B cell (primary cell): ENCODE measurements around the gene PLEKHN1. TPM values are rescaled to one million over a fixed set of nuclear protein-coding genes. Genes with fewer than 3 reads are reported as not detected.

ENCODE experiments used
- ATAC-seq: fragments of 200-7000 bp; cut with Tn5 transposase; one replicate; pipeline ENCODE4 v1.10.0; 2021; ENCODE audit warnings: low read depth, mild to moderate bottlenecking, moderate number of reproducible peaks, moderate library complexity
- CTCF ChIA-PET: fragments of 350-600 bp; sonication (Branson Sonifier 250); formaldehyde crosslinking; loops from one replicate; lab custom pipeline; 2021; ENCODE audit warnings: antibody characterized with exemption, inconsistent platforms; lab: Charles Lee
- POLR2A ChIA-PET: fragments of 350-600 bp; sonication (Branson Sonifier 250); formaldehyde crosslinking; loops from one replicate; lab custom pipeline; 2021; ENCODE audit warnings: antibody characterized with exemption; lab: Charles Lee
- DNase-seq: peaks from one replicate; pipeline ENCODE4 v3.0.0; 2013
- H2AFZ ChIP-seq: 2 replicates; pipeline ENCODE4 v1.6.1; 2012; ENCODE audit warnings: mild to moderate bottlenecking, low read depth, low read length; ENCODE audit not compliant: insufficient read depth, poor library complexity, severe bottlenecking
- H3K27ac ChIP-seq, 2 donors: 1 replicate in 1 of 2; 2 replicates in 1 of 2; pipeline ENCODE4 v1.5.1; 2012 to 2013; ENCODE audit warnings: low read length in 2 of 2, mild to moderate bottlenecking in 2 of 2, moderate library complexity in 1 of 2
- H3K27me3 ChIP-seq, 4 experiments: fragments of 200-600 bp in 1 of 4; sonication (generic) in 1 of 4; replicated peaks in 1 of 4; 1 replicate in 2 of 4; 2 replicates in 2 of 4; pipeline versions ENCODE4 v1.6.1 to v1.7.0; 2013 to 2016; ENCODE audit warnings: low read length in 3 of 4, mild to moderate bottlenecking in 2 of 4, mixed read lengths in 1 of 4, moderate library complexity in 1 of 4; ENCODE audit not compliant: insufficient read depth in 4 of 4, control insufficient read depth in 3 of 4; ENCODE audit errors: control extremely low read depth in 1 of 4
- H3K36me3 ChIP-seq, 2 experiments: replicated peaks in 1 of 2; 1 replicate in 1 of 2; 2 replicates in 1 of 2; pipeline versions ENCODE4 v1.6.1 to v1.7.1; 2013; ENCODE audit warnings: low read length in 1 of 2; ENCODE audit not compliant: insufficient read depth in 2 of 2, control insufficient read depth in 1 of 2; ENCODE audit errors: control extremely low read depth in 1 of 2, extremely low read depth in 1 of 2
- H3K4me1 ChIP-seq, 2 donors: fragments of 200-600 bp in 1 of 2; sonication (generic) in 1 of 2; 1 replicate in 1 of 2; 2 replicates in 1 of 2; pipeline versions ENCODE4 v1.5.1 to v1.6.1; 2013 to 2017; ENCODE audit warnings: low read length in 2 of 2; ENCODE audit not compliant: control insufficient read depth in 2 of 2, insufficient read depth in 2 of 2
- H3K4me2 ChIP-seq: replicated peaks from 2 replicates; pipeline ENCODE3; 2012; ENCODE audit warnings: mild to moderate bottlenecking, low read depth, low read length; ENCODE audit not compliant: poor library complexity, severe bottlenecking
- H3K4me3 ChIP-seq, 5 experiments: fragments of 200-600 bp in 1 of 5; sonication (generic) in 1 of 5; 1 replicate in 3 of 5; 2 replicates in 2 of 5; pipeline versions ENCODE4 v1.5.1 to v1.7.0; 2011 to 2016; ENCODE audit warnings: low read length in 4 of 5, mild to moderate bottlenecking in 4 of 5, low read depth in 2 of 5, control low read depth in 1 of 5, moderate library complexity in 1 of 5; ENCODE audit not compliant: insufficient read depth in 1 of 5; ENCODE audit errors: control extremely low read depth in 1 of 5, extremely low read depth in 1 of 5
- H3K79me2 ChIP-seq: fragments of 200-600 bp; sonication (generic); one replicate; pipeline ENCODE4 v1.6.0; 2016; ENCODE audit warnings: low read length; ENCODE audit not compliant: control insufficient read depth, insufficient read depth
- H3K9ac ChIP-seq: fragments of 200-600 bp; sonication (generic); 2 replicates; pipeline ENCODE4 v1.6.1; 2017; ENCODE audit warnings: mild to moderate bottlenecking, low read length, moderate library complexity
- H3K9me3 ChIP-seq, 3 donors: one replicate each; pipeline versions ENCODE4 v1.6.1 to v1.7.1; 2013; ENCODE audit warnings: low read length in 2 of 3; ENCODE audit not compliant: control insufficient read depth in 2 of 3, insufficient read depth in 1 of 3; ENCODE audit errors: control extremely low read depth in 1 of 3
- H4K20me1 ChIP-seq: 2 replicates; pipeline ENCODE4 v1.6.0; 2012; ENCODE audit warnings: mild to moderate bottlenecking, low read length; ENCODE audit not compliant: insufficient read depth, control insufficient read depth, poor library complexity, severe bottlenecking
- H3K27ac Mint-ChIP-seq: one replicate; pipeline ENCODE4 v1.8.0; 2021; ENCODE audit warnings: mixed read lengths
- H3K27me3 Mint-ChIP-seq: one replicate; pipeline ENCODE4 v1.8.0; 2021; ENCODE audit warnings: mixed read lengths
- H3K4me1 Mint-ChIP-seq: one replicate; pipeline ENCODE4 v1.8.0; 2021; ENCODE audit warnings: mixed read lengths
- H3K4me3 Mint-ChIP-seq: one replicate; pipeline ENCODE4 v1.8.0; 2021; ENCODE audit warnings: mixed read lengths
- H3K9me3 Mint-ChIP-seq: one replicate; pipeline ENCODE4 v1.8.0; 2022; ENCODE audit warnings: mixed read lengths; ENCODE audit not compliant: insufficient read depth
- EZH2 ChIP-seq: IDR thresholded peaks from 2 replicates; pipeline ENCODE4 v1.6.1; 2012; ENCODE audit warnings: borderline replicate concordance, low read depth, mild to moderate bottlenecking, moderate library complexity, low read length; ENCODE audit not compliant: insufficient read depth, poor library complexity, severe bottlenecking
- WGBS: methylation state at CpG from one replicate; pipeline ENCODE4 v1.1.5; 2013; ENCODE audit warnings: missing lambda C conversion rate; ENCODE audit not compliant: insufficient coverage; 5-methylcytosine and 5-hydroxymethylcytosine counted together
- intact Hi-C: fragments of 100-400 bp; cut with micrococcal nuclease; formaldehyde crosslinking; loops from one replicate; pipeline ENCODE4 v1.10.0; 2022
- polyA plus RNA-seq: library from polyadenylated mRNA; depleted of rRNA; stranded (reverse); fragments of >200 nt; gene quantifications from 2 replicates; pipeline ENCODE4 v1.2.3, GENCODE V29; 2012
- small RNA-seq: library from RNA; depleted of rRNA; stranded (forward); fragments of <200 nt; gene quantifications from one replicate; pipeline ENCODE3, GENCODE V24; 2012; ENCODE audit warnings: low replicate concordance, low read depth; ENCODE audit not compliant: insufficient read length
- total RNA-seq, 2 donors: library from RNA; stranded (reverse); fragments of 120-200 nt in 1 of 2; gene quantifications; 1 replicate in 1 of 2; 2 replicates in 1 of 2; pipeline versions ENCODE4 v1.2.3 to v1.2.4, GENCODE V29; 2013 to 2022
- TF ChIP-seq, protein P1 (sequence below): fragments of 200-600 bp; IDR thresholded peaks from one replicate; pipeline ENCODE4 v1.8.0; 2022; ENCODE audit warnings: antibody characterized with exemption, mild to moderate bottlenecking

Gene PLEKHN1
- total and polyA plus RNA-seq, 2 donors (not counting 1 experiment from before 2014, with no cell fraction given): 0.36 to 1.1 TPM

DNA sequence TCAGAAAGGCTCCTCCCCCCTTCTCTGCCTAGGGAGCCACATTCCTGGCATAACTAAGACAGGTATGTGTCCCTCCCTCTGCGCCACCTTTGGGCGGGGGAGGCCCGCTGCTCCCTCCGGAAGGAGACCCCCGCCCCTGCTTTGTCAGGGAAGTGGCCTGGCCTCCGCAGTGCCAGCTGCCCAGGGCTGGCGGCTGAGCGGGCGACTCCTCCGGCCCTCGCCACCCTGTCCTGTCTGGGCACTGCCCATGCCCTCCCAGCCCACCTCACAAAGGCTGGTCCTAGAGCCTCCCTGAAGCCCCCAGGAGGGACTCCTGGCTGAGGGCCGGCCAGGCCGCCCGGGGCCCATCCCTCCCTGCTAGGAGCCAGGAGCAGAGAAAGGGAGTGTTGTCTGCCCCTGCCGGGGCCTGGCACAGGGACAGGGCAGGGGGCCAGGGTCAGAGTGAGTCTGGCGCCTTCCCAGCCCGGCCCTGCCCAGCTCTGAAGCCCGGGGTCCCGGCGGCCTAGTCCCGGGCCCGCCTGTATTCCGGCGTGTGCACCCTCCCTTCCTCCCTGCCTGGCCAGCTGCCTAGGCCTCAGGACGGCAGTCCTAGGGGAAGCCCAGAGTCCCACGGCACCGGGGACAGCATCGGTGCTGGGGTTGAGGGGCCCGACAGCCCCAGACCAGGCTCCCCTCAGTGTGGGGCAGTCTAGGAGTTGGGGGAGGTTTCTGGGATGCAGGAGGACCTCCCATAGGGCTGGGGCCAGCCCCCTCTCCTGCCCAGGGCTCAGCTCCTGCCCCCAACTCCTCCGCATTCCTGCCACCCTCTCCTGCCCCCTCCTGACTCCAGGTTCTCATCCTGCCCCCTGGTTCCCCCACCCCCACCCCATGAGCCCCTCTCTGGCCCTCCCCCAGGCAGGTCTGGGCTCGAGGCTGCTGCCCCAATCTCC, 58.8 kb downstream of the PLEKHN1 start:
- Mint-ChIP-seq H3K4me3 (no peak overlapping the region), H3K27me3 (no peaks in the 10 kb centered on the region), H3K27ac (no peak overlapping the region), H3K9me3 (no peaks in the 10 kb centered on the region), H3K4me1 (peaks cover 1% of the 10 kb centered on the region)
- no peak overlapping the region for H2AFZ ChIP-seq
- no peak for ATAC-seq
- no peak for DNase-seq
- ChIA-PET CTCF (interaction anchor here (1.5 kb wide), 1 partner anchor 39 kb away, joined by 5 read pairs; no protein-coding TSS in a partner anchor), POLR2A (interaction anchor here (0.6 kb wide), 1 partner anchor 44 kb away, joined by 3 read pairs; no protein-coding TSS in a partner anchor)
- H3K79me2 ChIP-seq: no peaks in the 10 kb centered on the region
- peaks cover 6 to 14% of the 10 kb centered on the region in 2 donors for H3K4me1 ChIP-seq
- 85% methylated on average over 20 of the region's 31 CpGs for WGBS
- H3K36me3 ChIP-seq: no peaks in the 10 kb centered on the region
- H3K4me2 ChIP-seq: no peak overlapping the region
- H3K4me3 ChIP-seq: no peak overlapping the region
- H3K9ac ChIP-seq: no peak overlapping the region
- H4K20me1 ChIP-seq: no peaks in the 10 kb centered on the region
- H3K9me3 ChIP-seq: no peaks in the 10 kb centered on the region
- H3K27ac ChIP-seq: no peak overlapping the region
- intact Hi-C loops: no loop called here
- H3K27me3 ChIP-seq: peaks cover 0 to 22% (median 6%) of the 10 kb centered on the region in 4 experiments
- TF ChIP-seq, protein P1, sequence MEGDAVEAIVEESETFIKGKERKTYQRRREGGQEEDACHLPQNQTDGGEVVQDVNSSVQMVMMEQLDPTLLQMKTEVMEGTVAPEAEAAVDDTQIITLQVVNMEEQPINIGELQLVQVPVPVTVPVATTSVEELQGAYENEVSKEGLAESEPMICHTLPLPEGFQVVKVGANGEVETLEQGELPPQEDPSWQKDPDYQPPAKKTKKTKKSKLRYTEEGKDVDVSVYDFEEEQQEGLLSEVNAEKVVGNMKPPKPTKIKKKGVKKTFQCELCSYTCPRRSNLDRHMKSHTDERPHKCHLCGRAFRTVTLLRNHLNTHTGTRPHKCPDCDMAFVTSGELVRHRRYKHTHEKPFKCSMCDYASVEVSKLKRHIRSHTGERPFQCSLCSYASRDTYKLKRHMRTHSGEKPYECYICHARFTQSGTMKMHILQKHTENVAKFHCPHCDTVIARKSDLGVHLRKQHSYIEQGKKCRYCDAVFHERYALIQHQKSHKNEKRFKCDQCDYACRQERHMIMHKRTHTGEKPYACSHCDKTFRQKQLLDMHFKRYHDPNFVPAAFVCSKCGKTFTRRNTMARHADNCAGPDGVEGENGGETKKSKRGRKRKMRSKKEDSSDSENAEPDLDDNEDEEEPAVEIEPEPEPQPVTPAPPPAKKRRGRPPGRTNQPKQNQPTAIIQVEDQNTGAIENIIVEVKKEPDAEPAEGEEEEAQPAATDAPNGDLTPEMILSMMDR: no peak
- TF ChIP-seq EZH2: no peak

Small RNA genes within 50 kb of the gene (small RNA-seq; reads per million reads assigned to genes)
- gene AL645608.3: not detected

Other genes starting within 250 kb of the PLEKHN1 start
- gene SAMD11, start 42.6 kb upstream of the PLEKHN1 start, total RNA-seq: not detected in 2 replicates
- gene SAMD11, start 42.6 kb upstream of the PLEKHN1 start, polyA plus RNA-seq: not detected in 2 replicates
- gene NOC2L, start 7.2 kb upstream of the PLEKHN1 start, total RNA-seq: 64.1 and 69.2 TPM in 2 replicates
- gene NOC2L, start 7.2 kb upstream of the PLEKHN1 start, polyA plus RNA-seq: 48.0 and 63.3 TPM in 2 replicates
- 21.6 and 30.1 TPM in 2 replicates for gene KLHL17, start 5.9 kb upstream of the PLEKHN1 start, total RNA-seq
- 57.1 and 57.5 TPM in 2 replicates for gene KLHL17, start 5.9 kb upstream of the PLEKHN1 start, polyA plus RNA-seq
- gene PERM1, start 15.6 kb downstream of the PLEKHN1 start, total RNA-seq: not detected in 2 replicates
- gene PERM1, start 15.6 kb downstream of the PLEKHN1 start, polyA plus RNA-seq: not detected in 2 replicates
- gene HES4, start 33.6 kb downstream of the PLEKHN1 start, total RNA-seq: 3.2 and 4.3 TPM in 2 replicates
- gene HES4, start 33.6 kb downstream of the PLEKHN1 start, polyA plus RNA-seq: 4.5 and 18.1 TPM in 2 replicates
- gene ISG15, start 47.0 kb downstream of the PLEKHN1 start, total RNA-seq: 25.2 and 28.3 TPM in 2 replicates
- 71.2 and 91.4 TPM in 2 replicates for gene ISG15, start 47.0 kb downstream of the PLEKHN1 start, polyA plus RNA-seq
- gene AGRN, start 53.6 kb downstream of the PLEKHN1 start, total RNA-seq: 31.3 and 32.3 TPM in 2 replicates
- gene AGRN, start 53.6 kb downstream of the PLEKHN1 start, polyA plus RNA-seq: 7.0 and 7.3 TPM in 2 replicates
- not detected in 2 replicates for gene RNF223, start 107.8 kb downstream of the PLEKHN1 start, total RNA-seq
- not detected in 2 replicates for gene RNF223, start 107.8 kb downstream of the PLEKHN1 start, polyA plus RNA-seq
- 23.0 and 25.3 TPM in 2 replicates for gene C1orf159, start 149.6 kb downstream of the PLEKHN1 start, total RNA-seq
- gene C1orf159, start 149.6 kb downstream of the PLEKHN1 start, polyA plus RNA-seq: 25.6 and 29.6 TPM in 2 replicates
- gene TTLL10, start 207.4 kb downstream of the PLEKHN1 start, total RNA-seq: 0.37 and 0.61 TPM in 2 replicates
- gene TTLL10, start 207.4 kb downstream of the PLEKHN1 start, polyA plus RNA-seq: 0.37 and 0.45 TPM in 2 replicates
- 33.5 and 38.1 TPM in 2 replicates for gene TNFRSF18, start 240.1 kb downstream of the PLEKHN1 start, total RNA-seq
- gene TNFRSF18, start 240.1 kb downstream of the PLEKHN1 start, polyA plus RNA-seq: 10.1 and 25.2 TPM in 2 replicates
- 1.8 and 2.3 TPM in 2 replicates for gene TNFRSF4, start 247.7 kb downstream of the PLEKHN1 start, total RNA-seq
- 0.63 and 1.9 TPM in 2 replicates for gene TNFRSF4, start 247.7 kb downstream of the PLEKHN1 start, polyA plus RNA-seq